Inflammatory macrophage treated with lipopolysaccharide for 4 hours (primary cell): Measurements from ENCODE around the gene FADS6.
"Not testable (repeated sequence)": the region's sequence is repeated elsewhere in the genome, so short reads cannot be mapped to it uniquely, and the experiment has no call there.

ENCODE experiments used
- DNase-seq: peaks from one replicate; pipeline ENCODE4 v3.0.0-alpha.2; 2020

Gene FADS6

GRCh38 chr17:74883241-74883745, 10.1 kb downstream of the FADS6 start:
- peak; percentile 78 for DNase-seq

GRCh38 chr17:74882517-74883240, 10.8 kb downstream of the FADS6 start:
- DNase-seq, result no peak

- no peak for DNase-seq
Observed at GRCh38 chr17:74881073-74881472, 12.4 kb downstream of the FADS6 start.

- DNase-seq, result no peak
Observed at GRCh38 chr17:74879308-74879707, 14.1 kb downstream of the FADS6 start.

GRCh38 chr17:74878658-74879057, 14.8 kb downstream of the FADS6 start:
- no peak for DNase-seq

GRCh38 chr17:74877592-74878548, 15.6 kb downstream of the FADS6 start:
- no peak for DNase-seq

- no peak for DNase-seq
Observed at GRCh38 chr17:74875977-74876593, 17.3 kb downstream of the FADS6 start.

- DNase-seq, result no peak
Observed at GRCh38 chr17:74875155-74875976, 18.1 kb downstream of the FADS6 start.

- DNase-seq, result no peak
Observed at GRCh38 chr17:74874615-74875037, 18.8 kb downstream of the FADS6 start.

- peak; percentile 43 for DNase-seq
Observed at GRCh38 chr17:74873874-74874614, 19.4 kb downstream of the FADS6 start.

- peak; percentile 100 for DNase-seq
Observed at GRCh38 chr17:74873037-74873873, 20.2 kb downstream of the FADS6 start.

GRCh38 chr17:74872313-74873036, 21.0 kb downstream of the FADS6 start, which contains the start of gene FDXR:
FDXR (minus strand) TSS chr17:74872994; CDS start chr17:74872944, 50 bp downstream.
- DNase-seq, result no peak

- DNase-seq, result no peak
Observed at GRCh38 chr17:74871356-74872076, 21.9 kb downstream of the FADS6 start.

GRCh38 chr17:74870512-74870911, 22.9 kb downstream of the FADS6 start:
- DNase-seq, result no peak

GRCh38 chr17:74870028-74870427, 23.4 kb downstream of the FADS6 start:
- not testable (repeated sequence) for DNase-seq

- DNase-seq, result no peak
Observed at GRCh38 chr17:74868908-74869255, 24.6 kb downstream of the FADS6 start.

GRCh38 chr17:74868251-74868907, 25.1 kb downstream of the FADS6 start:
- DNase-seq, result no peak

GRCh38 chr17:74866198-74866835, 27.1 kb downstream of the FADS6 start:
- DNase-seq, result no peak
